HG02938 (cell line): ENCODE data around the gene EPSTI1.
"Not testable (repeated sequence)": the region's sequence is repeated elsewhere in the genome, so short reads cannot be mapped to it uniquely, and the experiment has no call there.

ENCODE experiments used
- ATAC-seq: cut with Tn5 transposase; IDR thresholded peaks from one replicate; pipeline ENCODE4 v1.9.1; 2021; ENCODE audit warnings: mild to moderate bottlenecking, moderate library complexity; ENCODE audit not compliant: unreplicated experiment

EPSTI1 gene

GRCh38 chr13:43006893-43007631 is 15.0 kb upstream of the EPSTI1 start:
- no peak for ATAC-seq

- no peak for ATAC-seq
These were observed 13.6 kb upstream of the EPSTI1 start for GRCh38 chr13:43005460-43006236.

GRCh38 chr13:43003729-43004128 is 11.7 kb upstream of the EPSTI1 start:
- no peak for ATAC-seq

GRCh38 chr13:43003010-43003409 is 11.0 kb upstream of the EPSTI1 start:
- no peak for ATAC-seq

GRCh38 chr13:43002021-43002420 is 10.0 kb upstream of the EPSTI1 start:
- no peak for ATAC-seq

- no peak for ATAC-seq
These were observed 8.6 kb upstream of the EPSTI1 start for GRCh38 chr13:43000676-43001075.

- no peak for ATAC-seq
These were observed 7.5 kb upstream of the EPSTI1 start for GRCh38 chr13:42999491-42999890.

- no peak for ATAC-seq
These were observed 5.3 kb upstream of the EPSTI1 start for GRCh38 chr13:42997381-42997780.

GRCh38 chr13:42996584-42996983 is 4.5 kb upstream of the EPSTI1 start:
- ATAC-seq: no peak

GRCh38 chr13:42994878-42995277 is 2.8 kb upstream of the EPSTI1 start:
- ATAC-seq: no peak

- peak; percentile 5 for ATAC-seq
These were observed 702 bp upstream of the EPSTI1 start for GRCh38 chr13:42992764-42993122.

GRCh38 chr13:42991233-42991897 is 676 bp downstream of the EPSTI1 start:
- not testable (repeated sequence) for ATAC-seq

- peak; percentile 19 for ATAC-seq
These were observed 1.5 kb downstream of the EPSTI1 start for GRCh38 chr13:42990291-42991232.

- no peak for ATAC-seq
These were observed 5.9 kb downstream of the EPSTI1 start for GRCh38 chr13:42986176-42986574.

- no peak for ATAC-seq
These were observed 6.5 kb downstream of the EPSTI1 start for GRCh38 chr13:42985312-42986175.

GRCh38 chr13:42984691-42985090 is 7.3 kb downstream of the EPSTI1 start:
- peak; percentile 47 for ATAC-seq

GRCh38 chr13:42984026-42984425 is 8.0 kb downstream of the EPSTI1 start:
- no peak for ATAC-seq

GRCh38 chr13:42981853-42982252 is 10.2 kb downstream of the EPSTI1 start:
- ATAC-seq: no peak

- ATAC-seq: no peak
These were observed 10.7 kb downstream of the EPSTI1 start for GRCh38 chr13:42981317-42981716.

GRCh38 chr13:42977219-42977659 is 14.8 kb downstream of the EPSTI1 start:
- ATAC-seq: peak; percentile 62
